ENCODE results near the gene STK24. TPM values are rescaled to one million over a fixed set of nuclear protein-coding genes. Genes with fewer than 3 reads are reported as not detected.

Gene STK24
- total and polyA plus RNA-seq, 10 of the 15 experiments (the other 5 are each of a cell fraction or from before 2014, with no cell fraction given), result 7.5 to 115 (median 52.9) TPM

- TF ChIP-seq EZH2 (IDR thresholded peaks at IDR 0.05; ENCODE audit: borderline replicate concordance, control insufficient read depth, low read depth, low read length) (no peak), CUX1 (IDR thresholded peaks at IDR 0.05; ENCODE audit: insufficient replicate concordance, low read depth, low read length) (no peak), NKRF (conservative IDR thresholded peaks at IDR 0.05) (no peak), CHD4 (IDR thresholded peaks at IDR 0.05) (no peak), HDGF (IDR thresholded peaks at IDR 0.05) (no peak), NR2F1 (conservative IDR thresholded peaks at IDR 0.05) (no peak), GATAD2B (conservative IDR thresholded peaks at IDR 0.05; ENCODE audit: low read depth) (no peak), RUNX3 (IDR thresholded peaks at IDR 0.05; ENCODE audit: low read length) (no peak)
These were observed 18.7 kb downstream of the STK24 start (continued) for GRCh38 chr13:98557937-98558792.
